ENCODE data around the gene RYR1. TPM values are rescaled to one million over a fixed set of nuclear protein-coding genes. Genes with fewer than 3 reads are reported as not detected.

RYR1 gene
- total and polyA plus RNA-seq, 2 of the 13 experiments (the other 11 are each of a cell fraction or from before 2014, with no cell fraction given), result 0.03 TPM; not detected in 1

GRCh38 chr19:38543807-38544568 is 110.5 kb downstream of the RYR1 start (continued):
- TF ChIP-seq NR2C2 (CRISPR knock-in tag; IDR thresholded peaks at IDR 0.05; ENCODE audit: borderline replicate concordance) (no peak), ZBTB43 (CRISPR knock-in tag; conservative IDR thresholded peaks at IDR 0.05) (no peak), HOXD1 (CRISPR knock-in tag; IDR thresholded peaks at IDR 0.05) (peak; percentile 93; the same call in 1 of the 2 replicates), AGO1 (IDR thresholded peaks at IDR 0.05; ENCODE audit: low read depth, low read length, poor library complexity, severe bottlenecking) (no peak), E2F2 (CRISPR knock-in tag; IDR thresholded peaks at IDR 0.05; ENCODE audit: borderline replicate concordance) (no peak), ZNF275 (CRISPR knock-in tag; IDR thresholded peaks at IDR 0.05; ENCODE audit: borderline replicate concordance) (no peak), ZNF616 (CRISPR knock-in tag; IDR thresholded peaks at IDR 0.05; ENCODE audit: low read depth) (no peak), CEBPZ (IDR thresholded peaks at IDR 0.05; ENCODE audit: low read length) (no peak), RBM22 (optimal IDR thresholded peaks at IDR 0.05; ENCODE audit: low read length) (no peak), NRL (CRISPR knock-in tag; IDR thresholded peaks at IDR 0.05; ENCODE audit: borderline replicate concordance) (no peak), GMEB2 (CRISPR knock-in tag; IDR thresholded peaks at IDR 0.05; ENCODE audit: low read depth) (no peak), ZKSCAN5 (CRISPR knock-in tag; IDR thresholded peaks at IDR 0.05) (no peak), ARNTL (CRISPR knock-in tag; IDR thresholded peaks at IDR 0.05) (0 out of 2 replicates have a peak, but pooled peaks have one; percentile 27), ZNF792 (CRISPR knock-in tag; IDR thresholded peaks at IDR 0.05) (no peak), TEAD3 (CRISPR knock-in tag; optimal IDR thresholded peaks at IDR 0.05; ENCODE audit: borderline replicate concordance) (no peak), REXO4 (CRISPR knock-in tag; IDR thresholded peaks at IDR 0.05; ENCODE audit: borderline replicate concordance) (no peak), ZBTB7A (CRISPR knock-in tag; IDR thresholded peaks at IDR 0.05) (no peak), CHD4 (IDR thresholded peaks at IDR 0.05; ENCODE audit: borderline replicate concordance, low read length) (0 out of 2 replicates have a peak, but pooled peaks have one; percentile 25), ELF1 (CRISPR knock-in tag; IDR thresholded peaks at IDR 0.05) (peak; percentile 21; the same call in 1 of the 2 replicates), BORCS8-MEF2B (CRISPR knock-in tag; IDR thresholded peaks at IDR 0.05) (no peak), ELF3 (CRISPR knock-in tag; IDR thresholded peaks at IDR 0.05) (0 out of 2 replicates have a peak, but pooled peaks have one; percentile 22)
